Ureter (tissue), 1 donor: ENCODE results near the gene ZNF280D. TPM values are rescaled to one million over a fixed set of nuclear protein-coding genes. Genes with fewer than 3 reads are reported as not detected.
"Not testable (repeated sequence)": the region's sequence is repeated elsewhere in the genome, so short reads cannot be mapped to it uniquely, and the experiment has no call there.

ENCODE experiments used
- DNase-seq: peaks from one replicate; pipeline ENCODE4 v3.0.0-alpha.2; 2020; ENCODE audit warnings: low spot score
- total RNA-seq: library from RNA; stranded (reverse); gene quantifications from one replicate; pipeline ENCODE4 v1.2.4, GENCODE V29; 2023
- donor health status: DM: yes; HTN: yes; CAD: no.

The ZNF280D gene
- total RNA-seq, 1 donor from 2014 or later, result 73.8 TPM

GRCh38 chr15:56718560-56718959 lies 14.7 kb downstream of the ZNF280D start:
- no peak for DNase-seq

GRCh38 chr15:56716334-56716733 lies 17.0 kb downstream of the ZNF280D start:
- no peak for DNase-seq

- no peak for DNase-seq
Measured at GRCh38 chr15:56715220-56715619, 18.1 kb downstream of the ZNF280D start.

GRCh38 chr15:56709502-56709901 lies 23.8 kb downstream of the ZNF280D start:
- not testable (repeated sequence) for DNase-seq

- no peak for DNase-seq
Measured at GRCh38 chr15:56699743-56700142, 33.6 kb downstream of the ZNF280D start.

- no peak for DNase-seq
Measured at GRCh38 chr15:56698270-56698669, 35.0 kb downstream of the ZNF280D start.

- no peak for DNase-seq
Measured at GRCh38 chr15:56693761-56694160, 39.5 kb downstream of the ZNF280D start.

- DNase-seq, result no peak
Measured at GRCh38 chr15:56690733-56691132, 42.6 kb downstream of the ZNF280D start.

- no peak for DNase-seq
Measured at GRCh38 chr15:56683908-56684307, 49.4 kb downstream of the ZNF280D start.

- no peak for DNase-seq
Measured at GRCh38 chr15:56681113-56681512, 52.2 kb downstream of the ZNF280D start.

- DNase-seq, result no peak
Measured at GRCh38 chr15:56679225-56679624, 54.1 kb downstream of the ZNF280D start.

GRCh38 chr15:56678571-56678970 lies 54.7 kb downstream of the ZNF280D start:
- DNase-seq, result no peak

- DNase-seq, result no peak
Measured at GRCh38 chr15:56677271-56677670, 56.0 kb downstream of the ZNF280D start.

- DNase-seq, result no peak
Measured at GRCh38 chr15:56675930-56676329, 57.4 kb downstream of the ZNF280D start.

GRCh38 chr15:56674857-56675256 lies 58.5 kb downstream of the ZNF280D start:
- DNase-seq, result no peak

GRCh38 chr15:56672721-56673120 lies 60.6 kb downstream of the ZNF280D start:
- DNase-seq, result no peak

GRCh38 chr15:56667517-56667916 lies 65.8 kb downstream of the ZNF280D start:
- no peak for DNase-seq

- no peak for DNase-seq
Measured at GRCh38 chr15:56660943-56661342, 72.4 kb downstream of the ZNF280D start.

- DNase-seq, result no peak
Measured at GRCh38 chr15:56659197-56659596, 74.1 kb downstream of the ZNF280D start.

- DNase-seq, result no peak
Measured at GRCh38 chr15:56654624-56655023, 78.7 kb downstream of the ZNF280D start.

GRCh38 chr15:56654216-56654615 lies 79.1 kb downstream of the ZNF280D start:
- DNase-seq, result no peak

- no peak for DNase-seq
Measured at GRCh38 chr15:56653787-56654186, 79.5 kb downstream of the ZNF280D start.

GRCh38 chr15:56653107-56653506 lies 80.2 kb downstream of the ZNF280D start:
- no peak for DNase-seq

- DNase-seq, result no peak
Measured at GRCh38 chr15:56648311-56648710, 85.0 kb downstream of the ZNF280D start.

GRCh38 chr15:56640549-56640948 lies 92.8 kb downstream of the ZNF280D start:
- no peak for DNase-seq
